GM18861 (cell line): Measurements from ENCODE around the gene SERPINA4.
"Not testable (repeated sequence)": the region's sequence is repeated elsewhere in the genome, so short reads cannot be mapped to it uniquely, and the experiment has no call there.

Source experiments
- ATAC-seq: cut with Tn5 transposase; IDR thresholded peaks from one replicate; pipeline ENCODE4 v1.9.1; 2021; ENCODE audit not compliant: unreplicated experiment

Gene SERPINA4

GRCh38 chr14:94588311-94588710, 27.1 kb downstream of the SERPINA4 start:
- ATAC-seq: no peak

- no peak for ATAC-seq
Observed at GRCh38 chr14:94591073-94591472, 29.8 kb downstream of the SERPINA4 start.

GRCh38 chr14:94591871-94592270, 30.6 kb downstream of the SERPINA4 start:
- no peak for ATAC-seq

GRCh38 chr14:94592457-94592856, 31.2 kb downstream of the SERPINA4 start:
- no peak for ATAC-seq

- no peak for ATAC-seq
Observed at GRCh38 chr14:94593376-94593748, 32.1 kb downstream of the SERPINA4 start.

GRCh38 chr14:94593749-94594431, 32.6 kb downstream of the SERPINA4 start:
- no peak for ATAC-seq

GRCh38 chr14:94594441-94594840, 33.2 kb downstream of the SERPINA4 start:
- ATAC-seq: no peak

- ATAC-seq: no peak
Observed at GRCh38 chr14:94595912-94596311, 34.7 kb downstream of the SERPINA4 start.

GRCh38 chr14:94596361-94596760, 35.1 kb downstream of the SERPINA4 start:
- no peak for ATAC-seq

- ATAC-seq: no peak
Observed at GRCh38 chr14:94597788-94598187, 36.5 kb downstream of the SERPINA4 start.

GRCh38 chr14:94598506-94598815, 37.2 kb downstream of the SERPINA4 start:
- no peak for ATAC-seq

GRCh38 chr14:94598816-94599655, 37.8 kb downstream of the SERPINA4 start:
- no peak for ATAC-seq

- no peak for ATAC-seq
Observed at GRCh38 chr14:94599656-94600004, 38.4 kb downstream of the SERPINA4 start.

- ATAC-seq: no peak
Observed at GRCh38 chr14:94600148-94600545, 38.9 kb downstream of the SERPINA4 start.

GRCh38 chr14:94601884-94602391, 40.7 kb downstream of the SERPINA4 start:
- no peak for ATAC-seq

- ATAC-seq: no peak
Observed at GRCh38 chr14:94602722-94603121, 41.5 kb downstream of the SERPINA4 start.

- no peak for ATAC-seq
Observed at GRCh38 chr14:94605361-94605760, 44.1 kb downstream of the SERPINA4 start.

- not testable (repeated sequence) for ATAC-seq
Observed at GRCh38 chr14:94608966-94609365, 47.7 kb downstream of the SERPINA4 start.

- ATAC-seq: no peak
Observed at GRCh38 chr14:94611179-94611578, 49.9 kb downstream of the SERPINA4 start.

GRCh38 chr14:94612174-94612573, 50.9 kb downstream of the SERPINA4 start, which contains the start of gene SERPINA3:
SERPINA3 (plus strand) TSS chr14:94612391; CDS start chr14:94614442, 2,051 bp downstream.
- ATAC-seq: no peak

- ATAC-seq: no peak
Observed at GRCh38 chr14:94612580-94613554, 51.6 kb downstream of the SERPINA4 start.
